Measurements from ENCODE around the gene OSBPL9. TPM values are rescaled to one million over a fixed set of nuclear protein-coding genes. Genes with fewer than 3 reads are reported as not detected.

Gene OSBPL9
- total RNA-seq, 1 donor from 2014 or later = 72.2 TPM

GRCh38 chr1:51652599-51652998, 35.7 kb downstream of the OSBPL9 start:
- Histone ChIP-seq H3K27me3 (no peaks in the 10 kb centered on the region), H3K4me1 (peaks cover 56% of the 10 kb centered on the region), H3K9me3 (no peaks in the 10 kb centered on the region), H3K4me3 (no peak overlapping the region), H3K27ac (no peak overlapping the region), H3K36me3 (no peaks in the 10 kb centered on the region)
- intact Hi-C loops (cut with DNase I) = no loop called here
- no peak for TF ChIP-seq POLR2A (IDR thresholded peaks at IDR 0.05)
- TF ChIP-seq POLR2AphosphoS5 (IDR thresholded peaks at IDR 0.05; ENCODE audit: insufficient read depth in 1 of 2, low read depth in 1 of 2) = no peak
- no peak for TF ChIP-seq CTCF (IDR thresholded peaks at IDR 0.05)
- DNase-seq (ENCODE audit: extremely low spot score in 2 of 2) = no peak

- no peak overlapping the region for H3K27ac ChIP-seq
- no peak overlapping the region for H3K4me3 ChIP-seq
- H3K27me3 ChIP-seq = no peaks in the 10 kb centered on the region
- intact Hi-C loops (cut with DNase I) = no loop called here
- no peaks in the 10 kb centered on the region for H3K36me3 ChIP-seq
- H3K9me3 ChIP-seq = no peaks in the 10 kb centered on the region
- TF ChIP-seq CTCF (IDR thresholded peaks at IDR 0.05) (no peak), POLR2A (IDR thresholded peaks at IDR 0.05) (no peak), POLR2AphosphoS5 (IDR thresholded peaks at IDR 0.05; ENCODE audit: insufficient read depth in 1 of 2, low read depth in 1 of 2) (no peak)
- H3K4me1 ChIP-seq = peaks cover 51% of the 10 kb centered on the region
- DNase-seq (ENCODE audit: extremely low spot score in 2 of 2) = no peak
These were observed 36.2 kb downstream of the OSBPL9 start for GRCh38 chr1:51653127-51653526.

- intact Hi-C loops (cut with DNase I) = no loop called here
- peaks cover 42% of the 10 kb centered on the region for H3K4me1 ChIP-seq
- no peak for DNase-seq (ENCODE audit: extremely low spot score in 2 of 2)
These were observed 37.1 kb downstream of the OSBPL9 start for GRCh38 chr1:51654000-51654399.

GRCh38 chr1:51656374-51656773, 39.5 kb downstream of the OSBPL9 start:
- Histone ChIP-seq H3K4me1 (peaks cover 46% of the 10 kb centered on the region), H3K9me3 (no peaks in the 10 kb centered on the region), H3K27me3 (no peaks in the 10 kb centered on the region), H3K27ac (no peak overlapping the region), H3K36me3 (no peaks in the 10 kb centered on the region), H3K4me3 (no peak overlapping the region)
- intact Hi-C loops (cut with DNase I) = no loop called here
- TF ChIP-seq POLR2AphosphoS5 (IDR thresholded peaks at IDR 0.05; ENCODE audit: insufficient read depth in 1 of 2, low read depth in 1 of 2) (no peak), CTCF (IDR thresholded peaks at IDR 0.05) (no peak), POLR2A (IDR thresholded peaks at IDR 0.05) (no peak)
- DNase-seq (ENCODE audit: extremely low spot score in 2 of 2) = no peak

More at GRCh38 chr1:51654000-51654399, 37.1 kb downstream of the OSBPL9 start:
- Histone ChIP-seq H3K27ac (no peak overlapping the region), H3K36me3 (no peaks in the 10 kb centered on the region), H3K9me3 (no peaks in the 10 kb centered on the region), H3K4me3 (no peak overlapping the region), H3K27me3 (no peaks in the 10 kb centered on the region)
- no peak for TF ChIP-seq POLR2A (IDR thresholded peaks at IDR 0.05)
- no peak for TF ChIP-seq POLR2AphosphoS5 (IDR thresholded peaks at IDR 0.05; ENCODE audit: insufficient read depth in 1 of 2, low read depth in 1 of 2)
- no peak for TF ChIP-seq CTCF (IDR thresholded peaks at IDR 0.05)

- Histone ChIP-seq H3K36me3 (no peaks in the 10 kb centered on the region), H3K9me3 (no peaks in the 10 kb centered on the region), H3K27me3 (no peaks in the 10 kb centered on the region), H3K27ac (peak overlapping the region; percentile 75), H3K4me1 (peaks cover 47% of the 10 kb centered on the region), H3K4me3 (no peak overlapping the region)
- TF ChIP-seq POLR2A (IDR thresholded peaks at IDR 0.05) (no peak), POLR2AphosphoS5 (IDR thresholded peaks at IDR 0.05; ENCODE audit: insufficient read depth in 1 of 2, low read depth in 1 of 2) (no peak), CTCF (IDR thresholded peaks at IDR 0.05) (no peak)
- no peak for DNase-seq (ENCODE audit: extremely low spot score in 2 of 2)
- intact Hi-C loops (cut with DNase I) = loop anchor here (2.0 kb wide), 1 partner anchor 32 kb away; no protein-coding TSS in a partner anchor
These were observed 43.7 kb downstream of the OSBPL9 start for GRCh38 chr1:51660580-51660979.
